ENCODE results near the gene INA.
"Not testable (repeated sequence)": the region's sequence is repeated elsewhere in the genome, so short reads cannot be mapped to it uniquely, and the experiment has no call there.

The INA gene

GRCh38 chr10:103254113-103254512, 22.8 kb upstream of the INA start:
- in situ Hi-C loops (cut with HindIII; ENCODE audit: low sequenced_read_pairs): no loop called here
- DNase-seq (ENCODE audit: low read depth, low spot score): no peak

GRCh38 chr10:103254538-103255325, 22.2 kb upstream of the INA start:
- DNase-seq (ENCODE audit: low read depth, low spot score): no peak
- in situ Hi-C loops (cut with HindIII; ENCODE audit: low sequenced_read_pairs): no loop called here
- H3K4me3 ChIP-seq (ENCODE audit: low read depth, low read length): no peak overlapping the region
- no peak for TF ChIP-seq CTCF (IDR thresholded peaks at IDR 0.05; ENCODE audit: low read depth, low read length)

More at GRCh38 chr10:103254113-103254512, 22.8 kb upstream of the INA start:
- TF ChIP-seq CTCF (IDR thresholded peaks at IDR 0.05; ENCODE audit: low read depth, low read length): no peak
- H3K4me3 ChIP-seq (ENCODE audit: low read depth, low read length): no peak overlapping the region

GRCh38 chr10:103256613-103257012, 20.3 kb upstream of the INA start:
- H3K4me3 ChIP-seq (ENCODE audit: low read depth, low read length): no peak overlapping the region
- TF ChIP-seq CTCF (IDR thresholded peaks at IDR 0.05; ENCODE audit: low read depth, low read length): no peak
- in situ Hi-C loops (cut with HindIII; ENCODE audit: low sequenced_read_pairs): no loop called here
- DNase-seq (ENCODE audit: low read depth, low spot score): no peak

GRCh38 chr10:103257812-103258211, 19.1 kb upstream of the INA start:
- in situ Hi-C loops (cut with HindIII; ENCODE audit: low sequenced_read_pairs): no loop called here
- no peak for DNase-seq (ENCODE audit: low read depth, low spot score)
- no peak overlapping the region for H3K4me3 ChIP-seq (ENCODE audit: low read depth, low read length)
- no peak for TF ChIP-seq CTCF (IDR thresholded peaks at IDR 0.05; ENCODE audit: low read depth, low read length)

- in situ Hi-C loops (cut with HindIII; ENCODE audit: low sequenced_read_pairs); H3K4me3 ChIP-seq (ENCODE audit: low read depth, low read length); DNase-seq (ENCODE audit: low read depth, low spot score): not testable (repeated sequence)
Observed at GRCh38 chr10:103258928-103259327, 18.0 kb upstream of the INA start.

- TF ChIP-seq CTCF (IDR thresholded peaks at IDR 0.05; ENCODE audit: low read depth, low read length): no peak
- in situ Hi-C loops (cut with HindIII; ENCODE audit: low sequenced_read_pairs): no loop called here
- DNase-seq (ENCODE audit: low read depth, low spot score): no peak
- H3K4me3 ChIP-seq (ENCODE audit: low read depth, low read length): no peak overlapping the region
Observed at GRCh38 chr10:103259989-103260388, 16.9 kb upstream of the INA start.

- TF ChIP-seq CTCF (IDR thresholded peaks at IDR 0.05; ENCODE audit: low read depth, low read length): no peak
- DNase-seq (ENCODE audit: low read depth, low spot score): no peak
Observed at GRCh38 chr10:103262229-103262628, 14.7 kb upstream of the INA start.

More at GRCh38 chr10:103262229-103262628, 14.7 kb upstream of the INA start:
- in situ Hi-C loops (cut with HindIII; ENCODE audit: low sequenced_read_pairs): no loop called here
- H3K4me3 ChIP-seq (ENCODE audit: low read depth, low read length): no peak overlapping the region
